ENCODE data around the gene HSPD1. TPM values are rescaled to one million over a fixed set of nuclear protein-coding genes. Genes with fewer than 3 reads are reported as not detected.

HSPD1 gene
- total and polyA plus RNA-seq, 2 of the 13 experiments (the other 11 are each of a cell fraction or from before 2014, with no cell fraction given): 685 to 2,610 TPM

- TF ChIP-seq, protein P1, sequence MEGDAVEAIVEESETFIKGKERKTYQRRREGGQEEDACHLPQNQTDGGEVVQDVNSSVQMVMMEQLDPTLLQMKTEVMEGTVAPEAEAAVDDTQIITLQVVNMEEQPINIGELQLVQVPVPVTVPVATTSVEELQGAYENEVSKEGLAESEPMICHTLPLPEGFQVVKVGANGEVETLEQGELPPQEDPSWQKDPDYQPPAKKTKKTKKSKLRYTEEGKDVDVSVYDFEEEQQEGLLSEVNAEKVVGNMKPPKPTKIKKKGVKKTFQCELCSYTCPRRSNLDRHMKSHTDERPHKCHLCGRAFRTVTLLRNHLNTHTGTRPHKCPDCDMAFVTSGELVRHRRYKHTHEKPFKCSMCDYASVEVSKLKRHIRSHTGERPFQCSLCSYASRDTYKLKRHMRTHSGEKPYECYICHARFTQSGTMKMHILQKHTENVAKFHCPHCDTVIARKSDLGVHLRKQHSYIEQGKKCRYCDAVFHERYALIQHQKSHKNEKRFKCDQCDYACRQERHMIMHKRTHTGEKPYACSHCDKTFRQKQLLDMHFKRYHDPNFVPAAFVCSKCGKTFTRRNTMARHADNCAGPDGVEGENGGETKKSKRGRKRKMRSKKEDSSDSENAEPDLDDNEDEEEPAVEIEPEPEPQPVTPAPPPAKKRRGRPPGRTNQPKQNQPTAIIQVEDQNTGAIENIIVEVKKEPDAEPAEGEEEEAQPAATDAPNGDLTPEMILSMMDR (CRISPR knock-in tag; IDR thresholded peaks at IDR 0.05): no peak
- TF ChIP-seq ZNF225 (CRISPR knock-in tag; IDR thresholded peaks at IDR 0.05): no peak
- TF ChIP-seq HMG20B (CRISPR knock-in tag; conservative IDR thresholded peaks at IDR 0.05): 0 out of 2 replicates have a peak, but pooled peaks have one; percentile 29
- TF ChIP-seq ZNF614 (CRISPR knock-in tag; IDR thresholded peaks at IDR 0.05; ENCODE audit: borderline replicate concordance): no peak
- TF ChIP-seq ARNT (IDR thresholded peaks at IDR 0.05): no peak
- no peak for TF ChIP-seq ZNF235 (CRISPR knock-in tag; IDR thresholded peaks at IDR 0.05; ENCODE audit: borderline replicate concordance)
- TF ChIP-seq, protein P2, sequence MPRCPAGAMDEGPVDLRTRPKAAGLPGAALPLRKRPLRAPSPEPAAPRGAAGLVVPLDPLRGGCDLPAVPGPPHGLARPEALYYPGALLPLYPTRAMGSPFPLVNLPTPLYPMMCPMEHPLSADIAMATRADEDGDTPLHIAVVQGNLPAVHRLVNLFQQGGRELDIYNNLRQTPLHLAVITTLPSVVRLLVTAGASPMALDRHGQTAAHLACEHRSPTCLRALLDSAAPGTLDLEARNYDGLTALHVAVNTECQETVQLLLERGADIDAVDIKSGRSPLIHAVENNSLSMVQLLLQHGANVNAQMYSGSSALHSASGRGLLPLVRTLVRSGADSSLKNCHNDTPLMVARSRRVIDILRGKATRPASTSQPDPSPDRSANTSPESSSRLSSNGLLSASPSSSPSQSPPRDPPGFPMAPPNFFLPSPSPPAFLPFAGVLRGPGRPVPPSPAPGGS (CRISPR knock-in tag; IDR thresholded peaks at IDR 0.05): no peak; the same call in 1 of the 2 replicates
- no peak for TF ChIP-seq ZNF382 (CRISPR knock-in tag; IDR thresholded peaks at IDR 0.05; ENCODE audit: borderline replicate concordance)
- TF ChIP-seq ZNF768 (CRISPR knock-in tag; IDR thresholded peaks at IDR 0.05): no peak
- no peak for TF ChIP-seq TGIF2 (CRISPR knock-in tag; IDR thresholded peaks at IDR 0.05)
- no peak for TF ChIP-seq TCF7L2 (IDR thresholded peaks at IDR 0.05; ENCODE audit: low read depth, low read length)
- TF ChIP-seq, protein P3, sequence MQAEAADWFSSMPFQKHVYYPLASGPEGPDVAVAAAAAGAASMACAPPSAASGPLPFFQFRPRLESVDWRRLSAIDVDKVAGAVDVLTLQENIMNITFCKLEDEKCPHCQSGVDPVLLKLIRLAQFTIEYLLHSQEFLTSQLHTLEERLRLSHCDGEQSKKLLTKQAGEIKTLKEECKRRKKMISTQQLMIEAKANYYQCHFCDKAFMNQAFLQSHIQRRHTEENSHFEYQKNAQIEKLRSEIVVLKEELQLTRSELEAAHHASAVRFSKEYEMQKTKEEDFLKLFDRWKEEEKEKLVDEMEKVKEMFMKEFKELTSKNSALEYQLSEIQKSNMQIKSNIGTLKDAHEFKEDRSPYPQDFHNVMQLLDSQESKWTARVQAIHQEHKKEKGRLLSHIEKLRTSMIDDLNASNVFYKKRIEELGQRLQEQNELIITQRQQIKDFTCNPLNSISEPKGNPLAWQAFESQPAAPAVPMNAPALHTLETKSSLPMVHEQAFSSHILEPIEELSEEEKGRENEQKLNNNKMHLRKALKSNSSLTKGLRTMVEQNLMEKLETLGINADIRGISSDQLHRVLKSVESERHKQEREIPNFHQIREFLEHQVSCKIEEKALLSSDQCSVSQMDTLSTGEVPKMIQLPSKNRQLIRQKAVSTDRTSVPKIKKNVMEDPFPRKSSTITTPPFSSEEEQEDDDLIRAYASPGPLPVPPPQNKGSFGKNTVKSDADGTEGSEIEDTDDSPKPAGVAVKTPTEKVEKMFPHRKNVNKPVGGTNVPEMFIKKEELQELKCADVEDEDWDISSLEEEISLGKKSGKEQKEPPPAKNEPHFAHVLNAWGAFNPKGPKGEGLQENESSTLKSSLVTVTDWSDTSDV (CRISPR knock-in tag; IDR thresholded peaks at IDR 0.05): no peak
- 0 out of 2 replicates have a peak, but pooled peaks have one; percentile 43 for TF ChIP-seq ZNF543 (CRISPR knock-in tag; IDR thresholded peaks at IDR 0.05)
- no peak for TF ChIP-seq FLYWCH1 (CRISPR knock-in tag; IDR thresholded peaks at IDR 0.05)
- no peak for TF ChIP-seq AFF4 (CRISPR knock-in tag; IDR thresholded peaks at IDR 0.05)
- TF ChIP-seq POGZ (CRISPR knock-in tag; IDR thresholded peaks at IDR 0.05): no peak
- TF ChIP-seq TBX2 (CRISPR knock-in tag; IDR thresholded peaks at IDR 0.05; ENCODE audit: borderline replicate concordance): no peak
- no peak for TF ChIP-seq SOX6 (IDR thresholded peaks at IDR 0.05)
- TF ChIP-seq SOX6 (CRISPR knock-in tag; IDR thresholded peaks at IDR 0.05): no peak
- TF ChIP-seq ZNF234 (CRISPR knock-in tag; conservative IDR thresholded peaks at IDR 0.05): no peak
Observed at GRCh38 chr2:197480165-197481036, 19.2 kb downstream of the HSPD1 start (continued).
